Stimulated activated CD8-positive, alpha-beta memory T cell treated with anti-CD3 and anti-CD28 coated beads, Interleukin-7, amount 100 ng/mL, for 4 hours (primary cell): ENCODE measurements around the gene SPEF2.
A peak's percentile ranks its signal among the peaks of the same experiment; 100 is the strongest.
"Not testable (repeated sequence)": the region's sequence is repeated elsewhere in the genome, so short reads cannot be mapped to it uniquely, and the experiment has no call there.

Experiments used
- DNase-seq, 2 donors: peaks; one replicate each; pipeline ENCODE4 v3.0.0-alpha.2; 2020; ENCODE audit warnings: low read depth in 2 of 2

SPEF2 gene

DNA sequence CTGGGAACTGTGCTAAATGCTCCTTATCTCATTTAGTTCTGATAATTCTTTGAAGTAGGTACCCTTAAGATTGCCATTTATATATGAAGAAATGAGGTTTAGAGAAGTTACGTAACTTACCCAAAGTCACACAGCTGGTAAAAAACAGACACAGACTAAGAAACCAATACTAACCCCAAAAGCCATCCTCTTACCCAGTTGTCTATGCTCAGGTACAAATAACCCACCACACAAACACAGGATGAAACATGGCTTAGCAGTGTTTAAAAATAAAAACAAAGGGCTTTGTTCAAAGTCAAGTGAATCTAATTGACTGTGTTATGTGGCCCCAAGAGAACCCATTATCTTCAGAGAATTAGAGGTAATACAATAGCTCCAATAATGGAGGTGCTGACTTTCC lies 202.0 kb downstream of the SPEF2 start:
- DNase-seq, result no peak

DNA sequence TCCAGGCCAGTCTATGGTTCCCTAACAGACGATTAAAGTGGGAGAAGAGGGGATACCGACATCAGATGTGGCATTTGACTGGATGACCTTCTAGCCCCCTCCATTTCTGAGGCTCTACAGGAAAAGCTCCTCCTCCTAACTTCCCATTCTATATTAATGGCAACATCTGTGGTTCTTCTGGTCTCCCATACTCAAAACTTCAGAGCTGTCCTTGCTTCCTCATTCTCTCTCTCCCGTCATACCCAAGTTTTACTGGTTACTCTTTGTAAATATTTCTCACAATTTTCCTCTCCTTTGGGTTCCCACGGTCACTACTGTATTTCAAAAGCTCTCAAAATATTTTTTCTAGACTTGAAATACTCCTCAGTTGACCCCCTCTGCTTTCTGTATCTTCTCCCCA lies 203.1 kb downstream of the SPEF2 start:
- DNase-seq, result no peak

DNA sequence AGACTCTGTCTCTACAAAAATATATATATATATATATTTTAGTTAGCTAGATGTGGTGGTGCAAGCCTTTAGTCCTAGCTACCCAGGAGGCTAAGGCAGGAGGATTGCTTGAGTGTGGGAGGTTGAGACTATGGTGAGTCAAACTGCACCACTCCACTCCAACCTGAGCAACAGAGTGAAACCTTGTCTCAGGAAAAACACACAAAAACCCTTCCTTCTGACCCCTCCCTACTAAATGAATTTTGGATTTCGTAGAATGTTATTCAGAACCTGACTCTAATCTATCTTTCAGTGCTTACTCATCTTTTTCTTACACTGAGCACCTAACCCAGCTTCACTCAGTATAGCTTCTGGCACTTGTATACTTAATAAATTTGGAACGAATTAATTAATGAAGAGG lies 203.8 kb downstream of the SPEF2 start:
- no peak for DNase-seq

DNA sequence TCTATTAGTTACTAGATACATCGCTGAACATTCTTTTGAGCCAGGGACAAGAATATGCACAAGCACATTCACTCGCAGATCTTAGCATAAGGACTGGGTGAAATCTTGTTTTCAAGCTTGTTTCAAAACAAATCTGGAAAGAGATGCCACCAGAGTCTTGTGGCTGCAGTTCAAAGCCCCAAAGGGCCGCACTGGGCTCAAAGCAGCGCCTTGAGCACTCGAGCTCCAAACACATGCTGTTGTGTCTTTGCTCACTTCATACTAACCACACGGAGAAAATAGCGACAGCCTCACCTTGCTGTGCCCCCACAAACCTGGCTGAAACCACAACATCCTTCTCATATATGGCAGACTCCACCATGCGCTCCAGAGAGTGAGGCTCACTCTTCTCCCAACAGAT lies 204.8 kb downstream of the SPEF2 start:
- no peak for DNase-seq

GRCh38 chr5:35823347-35824098 lies 205.9 kb downstream of the SPEF2 start:
- no peak for DNase-seq

- no peak for DNase-seq
Measured at GRCh38 chr5:35826056-35826455, 208.4 kb downstream of the SPEF2 start.

- DNase-seq, result no peak
Measured at GRCh38 chr5:35826554-35826953, 208.9 kb downstream of the SPEF2 start.

DNA sequence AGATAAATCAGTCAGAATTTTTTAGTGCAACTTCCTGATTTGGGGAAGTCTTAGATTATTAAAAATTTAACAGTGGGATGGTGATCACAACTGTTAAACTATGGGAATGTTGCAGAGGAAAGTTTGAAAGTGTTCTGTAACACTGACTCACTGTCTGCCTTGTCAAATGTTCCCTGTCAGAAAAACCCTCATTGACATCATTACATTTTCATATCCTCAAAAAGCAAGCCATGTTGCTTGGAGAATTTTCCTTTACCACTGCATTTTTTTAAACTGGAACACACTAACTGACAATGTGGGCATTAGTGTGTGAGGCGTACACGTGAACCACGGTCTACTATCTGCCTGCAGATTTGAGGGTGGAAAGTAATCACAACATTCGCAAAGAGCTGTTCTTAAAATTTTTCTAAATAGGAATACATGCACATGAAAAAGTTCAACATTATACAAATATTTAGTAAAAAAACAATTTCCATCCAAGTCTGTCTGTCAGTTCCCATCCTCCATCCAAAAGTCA lies 210.5 kb downstream of the SPEF2 start:
- no peak for DNase-seq

DNA sequence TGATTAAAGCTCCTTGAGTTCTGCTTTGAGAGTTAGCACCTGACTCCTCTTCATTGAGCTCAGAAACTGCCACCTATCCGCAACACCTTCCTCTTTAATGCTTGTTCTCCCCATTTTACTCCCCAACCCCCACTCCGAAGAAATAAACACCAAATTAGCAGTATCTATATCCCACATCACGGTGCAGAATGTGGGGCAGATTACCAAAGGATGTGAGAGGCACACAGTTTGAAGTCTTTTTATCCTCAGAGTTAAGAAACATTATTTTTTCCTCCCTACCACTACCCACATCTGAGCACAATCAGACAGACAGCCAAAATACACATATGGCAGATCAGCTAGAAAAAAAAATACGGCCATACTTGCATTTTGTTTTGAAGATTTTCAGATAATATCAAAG lies 212.9 kb downstream of the SPEF2 start:
- DNase-seq, result no peak

DNA sequence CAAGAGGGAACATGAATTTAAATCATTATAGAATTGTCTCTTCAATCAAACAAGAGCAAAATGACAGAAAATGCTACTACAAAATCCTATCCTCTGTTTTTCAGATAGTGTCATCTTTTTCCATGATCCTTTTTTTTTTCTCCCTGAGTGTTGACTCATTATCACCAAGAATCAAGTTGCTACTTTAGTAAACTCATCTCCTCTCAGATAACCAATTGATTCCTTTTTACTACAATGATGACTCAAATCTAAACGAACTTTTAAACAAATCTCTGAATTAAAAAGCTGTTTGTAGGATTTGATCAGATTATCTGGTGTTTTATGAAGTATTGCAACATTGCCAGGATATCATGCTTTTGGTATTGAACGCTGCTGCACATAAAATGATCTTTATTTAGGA lies 215.1 kb downstream of the SPEF2 start:
- no peak for DNase-seq

- DNase-seq, result no peak
Measured at GRCh38 chr5:35833224-35833623, 215.6 kb downstream of the SPEF2 start.

DNA sequence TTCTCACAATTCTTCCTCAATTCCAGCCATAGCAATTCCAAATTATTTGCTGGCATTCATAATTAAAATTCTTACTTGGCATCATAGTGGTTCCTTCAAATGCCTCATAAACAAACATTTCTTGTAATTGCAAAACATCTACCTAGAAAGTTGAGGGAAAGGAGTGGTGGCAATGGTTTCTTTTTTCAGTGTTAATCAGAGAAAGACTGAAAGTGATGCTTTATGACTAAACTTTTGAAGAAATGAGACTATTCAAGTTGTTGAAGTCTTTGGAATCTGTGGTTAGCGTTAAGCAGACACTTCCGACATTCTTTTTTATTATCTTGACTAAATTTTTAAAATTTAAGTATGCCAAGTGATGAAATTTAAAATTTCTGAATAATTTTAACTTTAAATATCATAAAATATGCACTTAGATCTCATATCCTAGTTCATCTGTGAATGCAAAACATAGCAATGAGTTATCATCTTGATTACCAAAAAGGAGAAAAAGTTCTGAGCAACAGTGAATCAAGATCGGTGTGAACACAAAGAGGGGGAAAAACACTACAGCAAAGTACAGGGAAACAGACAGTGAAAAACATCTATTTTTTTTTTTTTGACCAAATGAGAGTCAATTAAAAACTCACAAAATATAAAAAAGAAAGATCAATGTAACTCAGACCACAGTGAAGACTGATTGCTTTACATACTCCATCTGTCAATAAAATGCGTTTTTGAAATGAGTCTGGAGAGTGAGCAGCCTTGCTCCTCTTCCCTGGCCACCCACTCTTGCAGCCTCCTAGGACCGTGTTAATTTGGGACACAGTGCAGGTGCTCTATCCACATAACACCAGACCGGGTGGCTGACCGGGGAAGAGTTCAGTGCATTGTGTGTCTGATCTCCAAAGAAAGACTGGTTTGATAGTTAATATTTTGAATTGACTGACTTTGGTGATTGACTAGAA lies 218.4 kb downstream of the SPEF2 start:
- DNase-seq, result no peak

DNA sequence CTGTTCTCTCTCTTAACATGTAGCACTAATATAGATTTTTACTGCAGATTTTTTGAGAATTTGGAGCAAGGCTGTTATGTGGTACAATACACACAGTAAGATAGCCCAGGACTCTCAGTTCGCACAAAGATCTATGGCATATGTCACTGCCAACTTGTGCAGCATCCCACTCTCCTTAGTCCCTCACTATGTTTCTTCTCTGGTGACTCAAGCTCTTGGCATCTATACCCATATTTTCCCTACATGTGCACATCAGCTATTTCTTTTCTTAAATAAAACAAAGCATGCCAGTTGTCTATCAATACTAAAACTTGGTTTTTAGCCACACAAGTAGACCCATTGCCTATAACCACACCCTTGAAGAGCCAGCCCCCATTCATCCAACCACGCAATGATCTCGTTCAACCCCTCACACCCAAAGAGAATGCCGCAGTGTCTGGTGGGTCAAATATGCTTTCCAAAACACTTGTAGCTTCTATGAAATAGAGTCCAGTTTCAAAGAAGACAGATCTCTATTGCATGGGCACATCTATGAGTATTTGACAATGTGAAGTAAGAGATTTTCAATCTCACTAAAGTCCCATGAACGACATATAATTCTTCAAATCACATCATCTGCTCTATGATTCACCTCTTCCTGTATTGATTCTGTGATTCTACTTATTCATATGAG lies 220.8 kb downstream of the SPEF2 start:
- no peak for DNase-seq

DNA sequence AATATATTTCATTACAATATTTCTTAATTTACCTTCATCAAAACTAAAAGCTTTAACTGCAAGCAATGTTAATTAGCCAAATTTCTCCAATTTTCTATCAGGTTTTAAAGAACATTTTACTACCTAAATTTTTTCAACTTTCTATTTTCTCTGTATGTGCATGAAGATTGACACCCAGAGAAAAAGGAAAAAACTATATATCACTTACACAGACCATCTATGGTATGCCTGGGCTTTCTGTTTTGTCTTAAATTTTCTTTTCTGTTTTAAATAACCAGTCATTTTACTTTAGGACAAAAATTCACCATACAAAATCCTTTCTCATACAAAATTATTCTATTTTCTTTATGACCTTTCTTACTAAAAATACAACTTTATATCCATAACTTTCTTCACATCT lies 225.2 kb downstream of the SPEF2 start:
- no peak for DNase-seq

DNA sequence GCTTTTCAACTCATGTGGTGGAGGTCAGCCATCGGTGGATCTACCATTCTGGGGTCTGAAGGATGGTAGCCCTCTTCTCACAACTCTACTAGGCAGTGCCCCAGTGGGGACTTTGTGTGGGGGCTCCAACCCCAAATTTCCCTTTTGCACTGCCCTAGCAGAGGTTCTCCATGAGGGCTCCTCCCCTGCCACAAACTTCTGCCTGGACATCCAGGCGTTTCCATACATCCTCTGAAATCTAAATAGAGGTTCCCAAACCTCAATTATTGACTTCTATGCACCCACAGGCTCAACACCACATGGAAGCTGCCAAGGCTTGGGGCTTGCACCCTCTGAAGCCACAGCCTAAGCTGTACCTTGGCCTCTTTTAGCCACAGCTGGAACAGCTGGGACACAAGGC lies 227.8 kb downstream of the SPEF2 start:
- DNase-seq, result not testable (repeated sequence)

DNA sequence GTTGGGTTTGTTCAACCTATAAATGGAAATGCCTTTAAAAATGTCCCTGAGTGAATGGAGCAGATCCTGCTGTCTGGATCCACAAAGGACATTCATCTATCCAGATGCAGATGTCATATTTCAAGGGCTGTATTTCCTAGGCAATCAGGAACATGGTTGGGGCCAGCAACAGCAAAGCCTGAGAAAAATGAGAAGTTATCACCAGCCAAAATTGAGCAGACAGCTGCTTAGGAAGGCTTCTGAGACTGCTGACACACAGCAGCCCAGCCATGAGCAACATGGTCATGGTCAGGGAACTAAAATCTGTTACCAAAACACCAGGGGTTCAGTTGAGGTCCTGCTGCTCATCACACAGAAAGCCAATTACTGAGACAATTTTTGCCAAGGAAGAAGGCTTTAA lies 229.8 kb downstream of the SPEF2 start:
- DNase-seq, result no peak

GRCh38 chr5:35847961-35848360 lies 230.3 kb downstream of the SPEF2 start:
- no peak for DNase-seq

DNA sequence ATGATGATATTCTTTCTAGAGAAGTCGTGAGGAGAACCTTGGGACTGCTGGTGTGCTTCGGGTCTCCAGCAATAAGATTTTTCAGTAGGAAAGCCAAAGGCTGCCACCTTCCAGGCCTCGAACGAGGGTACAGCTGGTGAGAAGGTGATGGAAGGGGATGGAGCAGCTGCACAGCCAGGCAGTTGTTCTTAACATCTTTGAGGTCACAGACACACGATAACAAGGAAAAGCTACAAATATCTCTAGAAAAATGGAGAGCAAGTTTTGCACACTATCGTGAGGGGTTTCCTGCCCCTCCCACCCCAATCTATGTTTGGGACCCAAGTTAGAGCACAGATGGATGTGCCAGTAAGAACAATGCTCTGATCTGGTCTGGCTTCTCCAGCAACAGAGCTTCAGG lies 232.2 kb downstream of the SPEF2 start:
- DNase-seq, result no peak

- DNase-seq, result no peak
Measured at GRCh38 chr5:35850967-35851680, 233.5 kb downstream of the SPEF2 start.

DNA sequence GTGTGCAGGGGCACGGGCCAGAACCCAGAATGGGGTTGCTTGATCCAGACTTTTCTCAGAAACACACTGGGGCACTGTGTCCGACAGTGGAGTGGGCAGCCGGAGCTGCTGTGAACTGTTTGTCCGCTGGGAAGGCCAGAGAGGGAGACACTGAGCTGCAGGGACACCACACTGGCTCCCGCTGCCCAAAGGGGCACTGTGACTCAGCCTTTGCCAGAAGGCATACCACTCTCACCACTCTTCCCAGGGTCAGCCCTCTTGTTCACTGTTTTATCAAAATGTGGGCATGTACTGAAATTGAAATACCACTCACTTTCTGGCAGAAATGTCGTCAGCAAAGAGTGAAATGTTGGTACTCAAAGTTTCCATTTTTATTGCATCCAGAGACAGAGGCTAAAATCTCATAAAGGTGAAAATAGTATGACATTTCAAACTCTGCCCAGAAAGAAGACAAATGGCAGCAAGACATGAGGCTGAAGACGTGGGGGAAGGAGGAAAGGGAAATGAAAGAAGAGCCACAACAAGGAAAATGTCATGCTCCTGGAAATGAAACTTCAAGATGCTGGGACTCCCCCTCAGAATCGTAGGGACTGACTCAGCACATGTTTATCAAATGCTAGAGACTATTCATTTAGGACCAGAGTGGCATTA lies 234.5 kb downstream of the SPEF2 start:
- peak in 1 of 2 donors; percentile 52 for DNase-seq

DNA sequence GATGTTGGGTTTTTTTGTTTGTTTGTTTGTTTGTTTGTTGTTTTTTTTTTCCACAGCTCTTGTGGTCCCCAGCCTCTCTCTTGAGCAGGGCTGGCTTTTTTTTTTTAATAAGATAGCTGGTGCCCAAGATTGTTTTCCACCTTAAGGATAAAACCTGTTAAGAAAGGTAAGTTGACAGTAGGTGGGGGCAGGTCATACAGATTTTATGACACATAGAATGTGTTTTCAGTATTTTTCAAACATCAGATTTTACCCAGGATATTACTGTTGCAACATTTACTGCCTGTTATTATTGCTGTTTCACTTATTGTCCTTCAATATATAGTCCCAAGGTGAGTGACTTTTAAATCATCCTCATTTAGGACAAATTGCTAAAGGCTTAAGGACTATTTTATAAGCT lies 235.1 kb downstream of the SPEF2 start:
- no peak for DNase-seq
